K562 (cell line): Measurements from ENCODE around the gene RPL22. TPM values are rescaled to one million over a fixed set of nuclear protein-coding genes. Genes with fewer than 3 reads are reported as not detected.
A peak's percentile ranks its signal among the peaks of the same experiment; 100 is the strongest.

Source experiments
- KLF6 ChIP-seq: fragments of 250-450 bp; sonication (Bioruptor Pico); IDR thresholded peaks from 2 replicates; pipeline ENCODE4 v1.4.0; 2020; ENCODE audit warnings: mild to moderate bottlenecking, moderate library complexity, borderline replicate concordance
- NCOA2 ChIP-seq, 2 experiments: fragments of 450-650 bp; IDR thresholded peaks; 2 replicates each; pipeline ENCODE4 v1.6.1; 2018; ENCODE audit warnings: mild to moderate bottlenecking in 2 of 2, moderate library complexity in 1 of 2; ENCODE audit not compliant: partially characterized antibody in 2 of 2
- RNF219 ChIP-seq: fragments of 250-450 bp; sonication (Bioruptor Pico); IDR thresholded peaks from 2 replicates; pipeline ENCODE4 v1.5.0; 2022; ENCODE audit warnings: mild to moderate bottlenecking
- ZNF23 ChIP-seq: fragments of 250-450 bp; sonication (Bioruptor Pico); IDR thresholded peaks from 2 replicates; pipeline ENCODE4 v1.4.0; 2020; ENCODE audit warnings: mild to moderate bottlenecking
- ZNF311 ChIP-seq: fragments of 250-450 bp; sonication (Bioruptor Pico); IDR thresholded peaks from 2 replicates; pipeline ENCODE4 v1.4.0; 2020; ENCODE audit warnings: mild to moderate bottlenecking, moderate library complexity
- polyA plus RNA-seq, 8 experiments: library from polyadenylated mRNA; depleted of rRNA in 4 of 8; stranded (reverse) in 5 of 8; unstranded in 3 of 8; fragments of >200 nt; fragmentation: Nextera tagmentation in 2 of 8; fragmentation: Illumina TruSeq in 1 of 8; extraction: Ambion mirVana in 2 of 8; extraction: Trizol in 1 of 8; gene quantifications; 2 replicates each; pipeline versions ENCODE4 v1.2.1 to v1.2.3, GENCODE V29; 2011 to 2014; ENCODE audit warnings: inconsistent platforms in 1 of 8, missing spikeins in 1 of 8
- total RNA-seq, 7 experiments: library from RNA; depleted of rRNA in 6 of 7; stranded (reverse); fragments of >200 nt in 6 of 7; fragmentation: Illumina TruSeq in 2 of 7; extraction: Trizol in 2 of 7; gene quantifications; 2 replicates each; pipeline versions ENCODE4 v1.2.1 to v1.2.3, GENCODE V29; 2011 to 2021; ENCODE audit warnings: low replicate concordance in 1 of 7
- TF ChIP-seq, protein P1 (sequence below), 2 experiments: fragments of 450-650 bp; formaldehyde crosslinking in 1 of 2; IDR thresholded peaks; 2 replicates each; pipeline versions ENCODE4 v1.4.0 to v1.6.1; 2014 to 2020; ENCODE audit warnings: mild to moderate bottlenecking in 2 of 2, borderline replicate concordance in 1 of 2, low read depth in 1 of 2
- TF ChIP-seq, protein P2 (sequence below): fragments of 450-650 bp; conservative IDR thresholded peaks from 2 replicates; pipeline ENCODE4 v1.6.1; 2016; ENCODE audit warnings: missing genetic modification characterization, low read depth, mild to moderate bottlenecking, control low read depth, missing compliant biosample characterization

The RPL22 gene
- total and polyA plus RNA-seq, 9 of the 15 experiments (the other 6 are each of a cell fraction or from before 2014, with no cell fraction given) = 467 to 1,165 (median 607) TPM

DNA sequence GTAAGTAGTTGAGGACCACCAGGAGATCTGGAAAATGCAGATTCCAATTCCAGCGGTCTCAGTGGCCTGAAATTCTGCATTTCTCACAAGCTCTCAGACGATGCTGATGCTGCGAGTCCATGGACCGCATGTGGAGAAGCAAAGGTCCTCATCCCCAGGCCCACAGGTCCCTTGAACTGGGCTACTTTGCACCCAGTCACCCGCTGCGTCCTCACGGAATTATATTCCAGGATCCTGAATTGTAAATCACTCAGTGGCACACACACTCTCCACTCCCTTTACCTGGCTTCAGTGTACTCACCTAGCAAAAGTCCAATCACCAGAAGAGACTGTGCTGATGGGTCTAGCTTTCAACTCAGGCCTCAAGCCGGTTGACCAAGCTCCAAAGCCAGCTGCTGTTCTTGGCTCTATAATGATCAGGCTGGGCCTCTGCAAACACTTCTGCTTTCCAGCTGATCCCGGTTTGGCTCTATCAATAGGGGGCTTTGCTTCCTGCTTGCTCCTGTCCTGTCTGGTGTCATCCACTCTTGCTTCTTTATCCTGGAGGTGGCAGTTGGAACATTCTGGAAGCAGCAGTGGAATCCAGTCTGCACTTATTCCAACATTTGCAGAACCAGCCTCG, 904 bp upstream of the RPL22 start (continued):
- TF ChIP-seq NCOA2 (IDR thresholded peaks at IDR 0.05; ENCODE audit: partially characterized antibody in 2 of 2) = no peak
- TF ChIP-seq, protein P1, sequence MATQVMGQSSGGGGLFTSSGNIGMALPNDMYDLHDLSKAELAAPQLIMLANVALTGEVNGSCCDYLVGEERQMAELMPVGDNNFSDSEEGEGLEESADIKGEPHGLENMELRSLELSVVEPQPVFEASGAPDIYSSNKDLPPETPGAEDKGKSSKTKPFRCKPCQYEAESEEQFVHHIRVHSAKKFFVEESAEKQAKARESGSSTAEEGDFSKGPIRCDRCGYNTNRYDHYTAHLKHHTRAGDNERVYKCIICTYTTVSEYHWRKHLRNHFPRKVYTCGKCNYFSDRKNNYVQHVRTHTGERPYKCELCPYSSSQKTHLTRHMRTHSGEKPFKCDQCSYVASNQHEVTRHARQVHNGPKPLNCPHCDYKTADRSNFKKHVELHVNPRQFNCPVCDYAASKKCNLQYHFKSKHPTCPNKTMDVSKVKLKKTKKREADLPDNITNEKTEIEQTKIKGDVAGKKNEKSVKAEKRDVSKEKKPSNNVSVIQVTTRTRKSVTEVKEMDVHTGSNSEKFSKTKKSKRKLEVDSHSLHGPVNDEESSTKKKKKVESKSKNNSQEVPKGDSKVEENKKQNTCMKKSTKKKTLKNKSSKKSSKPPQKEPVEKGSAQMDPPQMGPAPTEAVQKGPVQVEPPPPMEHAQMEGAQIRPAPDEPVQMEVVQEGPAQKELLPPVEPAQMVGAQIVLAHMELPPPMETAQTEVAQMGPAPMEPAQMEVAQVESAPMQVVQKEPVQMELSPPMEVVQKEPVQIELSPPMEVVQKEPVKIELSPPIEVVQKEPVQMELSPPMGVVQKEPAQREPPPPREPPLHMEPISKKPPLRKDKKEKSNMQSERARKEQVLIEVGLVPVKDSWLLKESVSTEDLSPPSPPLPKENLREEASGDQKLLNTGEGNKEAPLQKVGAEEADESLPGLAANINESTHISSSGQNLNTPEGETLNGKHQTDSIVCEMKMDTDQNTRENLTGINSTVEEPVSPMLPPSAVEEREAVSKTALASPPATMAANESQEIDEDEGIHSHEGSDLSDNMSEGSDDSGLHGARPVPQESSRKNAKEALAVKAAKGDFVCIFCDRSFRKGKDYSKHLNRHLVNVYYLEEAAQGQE (IDR thresholded peaks at IDR 0.05; ENCODE audit: borderline replicate concordance) = peak; percentile 59; the same call in 1 of the 2 replicates
- TF ChIP-seq, protein P1 (CRISPR knock-in tag; IDR thresholded peaks at IDR 0.05; ENCODE audit: low read depth) = no peak
- TF ChIP-seq, protein P2, sequence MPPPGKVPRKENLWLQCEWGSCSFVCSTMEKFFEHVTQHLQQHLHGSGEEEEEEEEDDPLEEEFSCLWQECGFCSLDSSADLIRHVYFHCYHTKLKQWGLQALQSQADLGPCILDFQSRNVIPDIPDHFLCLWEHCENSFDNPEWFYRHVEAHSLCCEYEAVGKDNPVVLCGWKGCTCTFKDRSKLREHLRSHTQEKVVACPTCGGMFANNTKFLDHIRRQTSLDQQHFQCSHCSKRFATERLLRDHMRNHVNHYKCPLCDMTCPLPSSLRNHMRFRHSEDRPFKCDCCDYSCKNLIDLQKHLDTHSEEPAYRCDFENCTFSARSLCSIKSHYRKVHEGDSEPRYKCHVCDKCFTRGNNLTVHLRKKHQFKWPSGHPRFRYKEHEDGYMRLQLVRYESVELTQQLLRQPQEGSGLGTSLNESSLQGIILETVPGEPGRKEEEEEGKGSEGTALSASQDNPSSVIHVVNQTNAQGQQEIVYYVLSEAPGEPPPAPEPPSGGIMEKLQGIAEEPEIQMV (tag) = 0 out of 2 replicates have a peak, but pooled peaks have one; percentile 3
- 0 out of 2 replicates have a peak, but pooled peaks have one; percentile 29 for TF ChIP-seq KLF6
- TF ChIP-seq RNF219 (CRISPR knock-in tag) = no peak
- TF ChIP-seq ZNF23 (CRISPR knock-in tag) = no peak
- TF ChIP-seq ZNF311 (CRISPR knock-in tag) = no peak
